ENCODE results near the gene DIP2C.

The DIP2C gene

GRCh38 chr10:486666-487322, 202.7 kb downstream of the DIP2C start:
- DNase-seq (ENCODE audit: low read depth), result no peak
- H3K4me3 ChIP-seq (replicated peaks; ENCODE audit: low read depth, low read length), result no peak overlapping the region
- TF ChIP-seq CTCF (IDR thresholded peaks at IDR 0.05; ENCODE audit: low read length, missing control alignments), result no peak

GRCh38 chr10:486206-486605, 203.3 kb downstream of the DIP2C start:
- no peak for TF ChIP-seq CTCF (IDR thresholded peaks at IDR 0.05; ENCODE audit: low read length, missing control alignments)
- peak; percentile 17 for DNase-seq (ENCODE audit: low read depth)

GRCh38 chr10:485776-486175, 203.7 kb downstream of the DIP2C start:
- TF ChIP-seq CTCF (IDR thresholded peaks at IDR 0.05; ENCODE audit: low read length, missing control alignments), result no peak
- no peak overlapping the region for H3K4me3 ChIP-seq (replicated peaks; ENCODE audit: low read depth, low read length)
- no peak for DNase-seq (ENCODE audit: low read depth)

More at GRCh38 chr10:486206-486605, 203.3 kb downstream of the DIP2C start:
- no peak overlapping the region for H3K4me3 ChIP-seq (replicated peaks; ENCODE audit: low read depth, low read length)

GRCh38 chr10:484925-485661, 204.4 kb downstream of the DIP2C start:
- no peak for DNase-seq (ENCODE audit: low read depth)
- H3K4me3 ChIP-seq (replicated peaks; ENCODE audit: low read depth, low read length), result peak overlapping the region; percentile 31
- no peak for TF ChIP-seq CTCF (IDR thresholded peaks at IDR 0.05; ENCODE audit: low read length, missing control alignments)

- TF ChIP-seq CTCF (IDR thresholded peaks at IDR 0.05; ENCODE audit: low read length, missing control alignments), result no peak
- DNase-seq (ENCODE audit: low read depth), result peak; percentile 27
Observed at GRCh38 chr10:484441-484924, 205.0 kb downstream of the DIP2C start.

GRCh38 chr10:483261-483660, 206.2 kb downstream of the DIP2C start:
- no peak overlapping the region for H3K4me3 ChIP-seq (replicated peaks; ENCODE audit: low read depth, low read length)
- no peak for DNase-seq (ENCODE audit: low read depth)
- TF ChIP-seq CTCF (IDR thresholded peaks at IDR 0.05; ENCODE audit: low read length, missing control alignments), result no peak

More at GRCh38 chr10:484441-484924, 205.0 kb downstream of the DIP2C start:
- H3K4me3 ChIP-seq (replicated peaks; ENCODE audit: low read depth, low read length), result peak overlapping the region; percentile 31

All from fibroblast of pulmonary artery (primary cell).